Activated T-cell treated with anti-CD3 and anti-CD28 coated beads, Interleukin-2, amount 50 U/mL, for 24 hours (primary cell): ENCODE results near the gene CACNA1G.
A peak's percentile ranks its signal among the peaks of the same experiment; 100 is the strongest.

Experiments used
- DNase-seq: peaks from one replicate; pipeline ENCODE4 v3.0.0-alpha.2; 2020
- H3K27ac Mint-ChIP-seq: 2 replicates; pipeline ENCODE4 v1.8.0; 2020; ENCODE audit warnings: mild to moderate bottlenecking, mixed read lengths
- H3K27me3 Mint-ChIP-seq: 2 replicates; pipeline ENCODE4 v1.8.0; 2020; ENCODE audit warnings: mixed read lengths
- H3K36me3 Mint-ChIP-seq: 2 replicates; pipeline ENCODE4 v1.8.0; 2020; ENCODE audit warnings: low read depth, mixed read lengths
- H3K4me1 Mint-ChIP-seq: 2 replicates; pipeline ENCODE4 v1.8.0; 2020; ENCODE audit warnings: low read depth, mixed read lengths
- H3K4me3 Mint-ChIP-seq: 2 replicates; pipeline ENCODE4 v1.8.0; 2020; ENCODE audit warnings: mild to moderate bottlenecking, moderate library complexity, mixed read lengths
- H3K9me3 Mint-ChIP-seq: 2 replicates; pipeline ENCODE4 v1.8.0; 2020; ENCODE audit warnings: mixed read lengths

Gene CACNA1G

DNA sequence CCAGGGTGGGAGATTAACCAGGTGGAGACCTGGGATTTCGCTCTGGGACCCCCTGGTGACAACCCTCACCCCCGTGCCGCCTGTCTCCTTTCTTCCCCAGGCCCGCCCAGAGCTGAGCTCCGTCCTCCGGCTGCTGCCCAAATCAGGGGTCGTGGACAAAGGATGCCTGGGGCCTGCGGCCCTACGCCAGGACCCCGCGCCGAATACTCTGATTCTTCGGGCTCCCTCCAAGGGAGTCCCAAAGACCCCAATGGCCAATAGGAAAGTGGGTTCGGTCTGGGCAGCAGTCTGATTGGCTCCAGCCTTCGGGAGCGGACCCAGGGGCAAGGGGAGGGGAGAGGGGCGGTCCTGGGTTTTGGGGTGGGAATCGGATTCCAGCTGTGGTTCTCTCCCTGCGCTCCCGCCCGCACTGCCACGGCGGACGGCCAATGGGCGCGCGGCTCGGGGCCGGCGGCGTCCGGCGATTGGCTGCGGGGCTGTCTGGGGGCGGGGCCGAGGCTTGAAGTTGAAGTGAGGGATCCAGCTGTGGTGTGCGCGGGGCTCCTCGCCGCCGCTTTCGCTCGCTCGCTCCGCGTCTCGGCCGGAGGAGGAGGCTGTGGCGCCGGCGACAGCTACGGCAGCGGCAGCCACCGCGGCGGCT is at the start of gene CACNA1G:
Gene CACNA1G, plus strand, starts transcription at position 531 of the 640 bp plus-strand sequence. CDS start 745 bp downstream, outside the sequence.
- Mint-ChIP-seq H3K4me1 (peaks cover 19% of the 10 kb centered on the region), H3K36me3 (no peaks in the 10 kb centered on the region), H3K9me3 (no peaks in the 10 kb centered on the region), H3K27me3 (peaks cover 69% of the 10 kb centered on the region), H3K27ac (no peak within 1 kb of the TSS), H3K4me3 (peak within 1 kb of the TSS; percentile 66)
- DNase-seq: peak; percentile 91

DNA sequence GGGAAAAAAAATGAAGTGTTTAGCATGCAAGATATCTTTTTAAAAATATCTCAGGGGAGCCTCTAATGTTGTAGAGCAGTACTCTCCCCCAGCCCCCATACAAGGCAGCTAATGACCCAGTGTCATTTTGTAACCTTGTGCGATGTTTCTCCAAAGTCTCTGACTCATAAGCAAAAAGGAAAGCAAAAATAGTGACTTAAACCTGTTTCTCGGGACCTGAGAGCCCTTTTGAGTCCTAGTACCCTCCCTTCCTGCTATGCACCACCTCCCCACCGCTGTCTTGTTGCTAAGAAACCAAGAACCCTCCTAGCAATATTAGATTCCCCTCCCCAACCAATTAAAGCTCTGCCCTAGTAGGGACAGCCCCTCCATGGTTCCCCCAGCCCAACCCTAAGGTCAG is 49.5 kb upstream of the CACNA1G start:
- H3K4me1 Mint-ChIP-seq: peaks cover 33% of the 10 kb centered on the region
- peak overlapping the region; percentile 30 for H3K4me3 Mint-ChIP-seq
- peaks cover 22% of the 10 kb centered on the region for H3K27me3 Mint-ChIP-seq
- DNase-seq: peak; percentile 51
- H3K27ac Mint-ChIP-seq: peak overlapping the region; percentile 83
- H3K36me3 Mint-ChIP-seq: no peaks in the 10 kb centered on the region
- no peaks in the 10 kb centered on the region for H3K9me3 Mint-ChIP-seq

DNA sequence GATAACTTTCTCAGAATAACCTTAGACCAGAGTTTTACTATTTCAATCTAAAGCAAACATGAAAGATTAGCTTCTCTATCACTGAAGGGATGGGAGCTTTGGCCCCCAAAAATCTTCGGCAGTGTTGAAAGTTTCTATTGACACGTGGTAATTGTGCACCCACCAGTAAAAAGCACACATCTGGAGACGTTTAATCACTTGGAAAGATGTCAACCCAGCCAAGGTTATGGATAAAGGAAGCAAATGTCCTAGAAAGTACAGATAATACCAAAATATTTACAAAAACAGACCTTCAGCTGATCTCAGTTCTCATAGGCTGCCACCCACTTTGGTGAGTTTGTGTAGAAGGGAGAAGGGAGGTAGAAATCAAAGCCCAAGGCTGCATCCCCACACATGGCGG is 47.0 kb upstream of the CACNA1G start:
- Mint-ChIP-seq H3K27me3 (peaks cover 16% of the 10 kb centered on the region), H3K36me3 (no peaks in the 10 kb centered on the region), H3K9me3 (no peaks in the 10 kb centered on the region), H3K4me3 (no peak overlapping the region), H3K27ac (no peak overlapping the region), H3K4me1 (peaks cover 25% of the 10 kb centered on the region)
- no peak for DNase-seq

DNA sequence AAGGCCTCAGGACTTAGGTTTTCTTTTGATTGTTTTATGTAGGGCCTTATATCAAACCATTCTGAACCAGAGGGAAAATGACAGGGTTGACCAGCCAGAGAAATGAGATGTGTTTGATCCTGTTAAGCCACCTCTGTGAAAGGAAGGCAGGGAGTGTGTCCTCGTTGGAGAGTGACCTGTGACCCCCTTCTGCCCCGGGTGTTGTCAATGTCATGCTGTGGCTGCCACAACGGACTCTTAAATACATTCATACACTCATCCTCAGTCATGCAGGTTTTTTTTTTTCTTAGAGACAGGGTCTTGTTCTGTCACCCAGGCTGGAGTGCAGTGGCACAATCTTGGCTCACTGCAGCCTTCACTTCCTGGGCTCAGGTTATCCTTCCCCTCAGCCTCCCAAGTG is 46.1 kb upstream of the CACNA1G start:
- Mint-ChIP-seq H3K4me1 (peaks cover 20% of the 10 kb centered on the region), H3K36me3 (no peaks in the 10 kb centered on the region), H3K27ac (no peak overlapping the region), H3K9me3 (no peaks in the 10 kb centered on the region), H3K4me3 (no peak overlapping the region), H3K27me3 (peaks cover 8% of the 10 kb centered on the region)
- DNase-seq: no peak

DNA sequence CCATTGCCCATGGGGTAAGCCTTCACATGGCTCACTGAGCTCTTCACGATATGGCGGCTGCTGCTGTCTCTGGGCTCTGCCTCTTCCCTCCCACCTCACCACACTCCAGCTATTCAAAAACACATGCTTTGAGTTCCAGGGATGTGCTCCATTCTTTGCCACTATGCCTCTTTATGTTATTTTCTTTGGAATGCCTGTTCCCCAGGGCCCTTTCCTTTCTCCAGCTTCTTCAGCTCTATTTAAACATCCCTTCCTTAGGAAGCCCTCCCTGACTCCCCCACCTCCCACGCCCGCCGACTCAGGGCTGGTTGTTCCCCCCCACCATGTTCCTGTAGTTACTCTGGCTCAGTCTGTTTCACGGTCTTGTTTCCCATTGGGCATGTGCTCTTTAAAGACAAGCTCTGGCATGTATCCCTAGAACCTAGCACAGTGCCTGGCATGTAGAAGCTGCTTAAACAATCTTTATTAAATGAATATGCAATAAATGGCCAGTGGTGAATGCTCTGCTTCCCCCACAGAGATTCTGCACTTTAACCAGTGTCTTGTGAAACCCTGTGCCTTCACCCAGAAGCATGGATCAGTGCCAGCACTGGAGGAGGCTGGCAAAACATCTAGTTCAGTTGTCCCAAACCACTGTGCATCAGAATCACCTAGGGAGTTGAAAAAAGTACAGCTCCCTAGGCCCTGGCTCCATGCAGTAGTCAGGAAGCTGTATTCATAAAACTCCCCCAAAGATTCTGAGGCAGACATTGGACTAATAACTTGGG is 45.4 kb upstream of the CACNA1G start:
- H3K4me1 Mint-ChIP-seq: peaks cover 19% of the 10 kb centered on the region
- H3K4me3 Mint-ChIP-seq: no peak overlapping the region
- no peak for DNase-seq
- H3K36me3 Mint-ChIP-seq: no peaks in the 10 kb centered on the region
- H3K27me3 Mint-ChIP-seq: peaks cover 4% of the 10 kb centered on the region
- no peak overlapping the region for H3K27ac Mint-ChIP-seq
- H3K9me3 Mint-ChIP-seq: no peaks in the 10 kb centered on the region

DNA sequence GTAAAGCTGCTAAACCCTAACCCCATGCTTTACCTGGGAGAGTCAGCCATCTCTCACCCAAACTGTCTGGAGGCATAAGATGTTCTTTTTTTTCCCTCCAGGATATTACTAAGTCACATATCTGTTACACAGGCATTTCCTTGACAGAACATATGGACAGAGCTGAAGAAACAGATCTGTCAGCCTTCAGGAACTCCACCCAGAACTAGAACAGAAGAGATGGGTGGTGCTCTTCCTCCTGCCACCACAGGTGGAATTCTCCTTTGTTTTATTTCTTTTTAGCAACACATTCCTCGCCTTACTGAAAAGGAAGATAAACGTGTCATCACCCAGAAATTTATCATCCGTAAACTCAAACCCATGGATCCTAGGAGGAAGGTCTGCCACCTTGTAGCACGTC is 43.5 kb upstream of the CACNA1G start:
- H3K36me3 Mint-ChIP-seq: no peaks in the 10 kb centered on the region
- H3K4me1 Mint-ChIP-seq: peaks cover 3% of the 10 kb centered on the region
- H3K27ac Mint-ChIP-seq: no peak overlapping the region
- no peak overlapping the region for H3K4me3 Mint-ChIP-seq
- DNase-seq: no peak
- no peaks in the 10 kb centered on the region for H3K9me3 Mint-ChIP-seq
- peaks cover 4% of the 10 kb centered on the region for H3K27me3 Mint-ChIP-seq

DNA sequence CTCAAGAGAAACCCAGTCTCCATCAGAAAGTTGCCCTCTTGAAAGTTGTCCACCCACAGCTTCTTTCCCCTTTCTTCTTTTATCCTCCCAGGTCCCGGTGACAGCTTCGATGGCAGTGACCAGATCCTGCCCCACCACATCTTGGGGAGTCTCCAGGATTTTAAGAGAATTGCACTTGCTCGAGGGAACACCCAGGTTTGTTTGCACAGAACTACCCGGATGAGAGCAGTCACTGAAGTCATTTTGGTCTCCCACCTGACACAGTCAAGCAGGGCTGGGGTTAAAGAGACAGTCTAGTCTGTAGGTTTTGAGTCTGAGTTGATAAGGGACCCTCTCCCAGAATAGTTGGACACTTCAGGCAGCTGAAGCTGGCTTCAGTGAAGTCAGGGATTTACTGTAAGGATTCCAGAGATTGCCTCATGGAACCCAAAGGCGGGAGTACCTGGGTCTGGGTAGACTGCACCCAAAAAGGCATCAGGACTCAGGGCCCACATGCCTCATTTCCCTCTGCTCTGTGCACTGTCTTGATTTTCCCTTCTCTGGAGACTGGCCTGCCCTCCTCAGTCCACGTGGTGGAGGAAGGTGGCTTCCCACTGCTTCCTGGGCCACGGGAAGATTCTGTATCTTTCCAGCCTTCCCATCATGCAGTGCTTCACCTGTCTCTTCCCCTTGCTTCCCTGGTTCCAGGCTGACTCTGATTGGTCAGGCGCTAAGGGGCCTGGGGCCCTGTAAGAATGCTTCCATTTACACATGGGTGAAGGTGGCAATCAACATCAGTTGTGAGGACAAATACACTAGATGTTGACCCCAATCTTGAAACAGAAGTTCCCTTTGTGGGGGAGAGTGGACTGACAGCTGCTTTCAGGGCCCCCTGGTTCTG is 42.8 kb upstream of the CACNA1G start:
- Mint-ChIP-seq H3K9me3 (no peaks in the 10 kb centered on the region), H3K27ac (no peak overlapping the region), H3K27me3 (no peaks in the 10 kb centered on the region), H3K4me1 (no peaks in the 10 kb centered on the region), H3K36me3 (no peaks in the 10 kb centered on the region), H3K4me3 (no peak overlapping the region)
- DNase-seq: no peak

DNA sequence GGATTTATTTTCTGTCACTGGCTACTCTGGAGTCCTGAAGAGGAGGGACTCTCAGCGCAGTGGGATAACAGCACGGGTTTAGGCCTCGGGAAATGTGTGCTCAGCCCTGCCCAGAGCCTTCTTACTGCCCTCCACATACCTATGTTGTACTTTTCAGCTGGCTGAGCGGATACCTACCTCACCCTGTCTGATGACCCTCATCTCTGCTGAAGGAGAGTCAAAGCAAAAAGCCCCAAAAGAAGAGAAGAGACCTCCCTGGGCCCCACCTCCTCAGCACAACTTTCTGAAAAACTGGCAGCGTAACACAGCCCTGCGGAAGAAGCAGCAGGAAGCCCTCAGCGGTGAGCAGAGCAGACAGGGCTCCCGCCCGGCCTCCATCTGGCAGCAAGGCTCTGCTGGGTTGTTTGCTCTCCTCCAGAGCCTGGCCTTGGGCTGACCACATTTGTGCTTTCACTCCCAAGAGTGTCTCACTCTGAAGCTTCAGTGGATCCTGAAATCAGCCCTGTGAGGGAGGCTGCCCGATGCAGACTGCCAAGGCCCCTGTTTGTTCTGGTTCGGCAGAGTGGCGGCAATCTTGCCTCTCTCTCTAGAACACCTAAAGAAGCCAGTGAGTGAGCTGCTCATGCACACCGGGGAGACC is 42.0 kb upstream of the CACNA1G start:
- H3K9me3 Mint-ChIP-seq: no peaks in the 10 kb centered on the region
- DNase-seq: no peak
- H3K36me3 Mint-ChIP-seq: no peaks in the 10 kb centered on the region
- no peaks in the 10 kb centered on the region for H3K4me1 Mint-ChIP-seq
- H3K27me3 Mint-ChIP-seq: no peaks in the 10 kb centered on the region
- no peak overlapping the region for H3K27ac Mint-ChIP-seq
- no peak overlapping the region for H3K4me3 Mint-ChIP-seq

DNA sequence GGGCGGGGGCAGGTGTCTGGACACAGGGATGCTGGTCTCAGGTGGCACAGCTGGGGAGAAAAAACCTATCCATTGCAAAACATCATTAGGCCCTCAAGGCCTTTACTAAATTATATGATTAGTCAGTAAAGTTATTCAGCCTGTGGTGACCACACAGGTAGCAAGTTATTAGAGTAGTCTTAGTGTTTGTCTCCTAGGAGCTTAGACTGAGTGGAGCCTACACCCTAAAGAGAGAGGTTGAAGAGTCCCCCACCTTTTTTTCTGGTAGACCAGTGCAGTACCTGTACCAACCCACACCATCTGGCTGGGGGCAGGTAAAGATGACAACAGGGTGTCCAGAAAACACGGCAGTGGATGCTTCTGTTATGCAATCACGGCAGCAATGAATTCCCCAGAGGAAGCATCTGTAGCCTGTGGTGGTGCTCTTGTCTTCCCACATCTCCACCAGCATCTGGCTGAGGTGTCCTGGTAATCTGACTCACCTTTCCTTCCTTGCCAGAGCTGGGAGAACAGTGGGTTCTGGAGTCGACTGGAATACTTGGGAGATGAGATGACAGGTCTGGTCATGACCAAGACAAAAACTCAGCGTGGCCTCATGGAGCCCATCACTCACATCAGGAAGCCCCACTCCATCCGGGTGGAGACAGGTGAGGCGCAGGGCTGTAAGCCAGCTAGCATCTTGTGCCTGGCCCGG is 41.2 kb upstream of the CACNA1G start:
- no peaks in the 10 kb centered on the region for H3K9me3 Mint-ChIP-seq
- H3K4me3 Mint-ChIP-seq: no peak overlapping the region
- DNase-seq: no peak
- no peaks in the 10 kb centered on the region for H3K27me3 Mint-ChIP-seq
- H3K36me3 Mint-ChIP-seq: no peaks in the 10 kb centered on the region
- no peak overlapping the region for H3K27ac Mint-ChIP-seq
- H3K4me1 Mint-ChIP-seq: no peaks in the 10 kb centered on the region

DNA sequence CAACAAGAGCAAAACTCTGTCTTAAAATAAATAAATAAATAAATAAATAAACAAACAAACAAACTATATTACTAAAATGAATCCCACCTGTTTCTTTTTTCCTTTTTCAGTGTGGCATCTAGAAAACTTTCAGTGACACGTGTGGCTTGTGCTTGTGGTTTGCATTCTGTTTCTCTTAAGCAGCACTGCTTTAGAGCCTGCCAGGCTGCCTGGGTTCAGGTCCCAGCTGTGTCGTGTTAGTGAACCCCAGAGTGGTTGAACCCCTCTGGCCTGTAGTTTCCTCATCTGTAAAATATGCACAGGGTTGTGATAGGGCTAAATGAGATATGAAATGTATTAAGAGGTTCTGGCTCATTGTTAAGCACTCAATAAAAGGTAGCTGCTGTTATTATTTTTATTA is 40.0 kb upstream of the CACNA1G start:
- DNase-seq: no peak
- no peaks in the 10 kb centered on the region for H3K4me1 Mint-ChIP-seq
- no peaks in the 10 kb centered on the region for H3K36me3 Mint-ChIP-seq
- no peak overlapping the region for H3K27ac Mint-ChIP-seq
- no peaks in the 10 kb centered on the region for H3K9me3 Mint-ChIP-seq
- no peaks in the 10 kb centered on the region for H3K27me3 Mint-ChIP-seq
- H3K4me3 Mint-ChIP-seq: no peak overlapping the region

DNA sequence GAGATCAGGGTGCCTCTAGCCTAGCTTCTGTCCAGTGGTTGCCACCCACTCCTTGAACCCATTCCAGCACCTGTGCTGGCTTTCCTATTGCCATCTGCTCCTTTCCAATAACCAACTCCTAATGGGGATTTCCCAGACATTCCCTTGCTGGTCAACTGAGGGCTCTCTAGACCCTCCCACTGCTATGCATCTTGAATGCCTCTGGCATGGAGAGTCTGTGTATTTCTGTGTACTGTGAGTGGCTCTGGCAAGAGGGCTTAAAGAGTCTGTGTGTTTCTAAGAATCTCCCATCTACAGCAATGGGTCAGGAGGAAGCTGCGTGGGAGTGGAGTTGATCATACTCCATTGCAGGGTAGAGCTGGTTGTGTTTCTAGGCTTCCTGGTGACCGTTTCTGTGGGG is 39.0 kb upstream of the CACNA1G start:
- H3K27me3 Mint-ChIP-seq: no peaks in the 10 kb centered on the region
- no peak overlapping the region for H3K27ac Mint-ChIP-seq
- no peak for DNase-seq
- no peak overlapping the region for H3K4me3 Mint-ChIP-seq
- H3K4me1 Mint-ChIP-seq: no peaks in the 10 kb centered on the region
- H3K36me3 Mint-ChIP-seq: no peaks in the 10 kb centered on the region
- no peaks in the 10 kb centered on the region for H3K9me3 Mint-ChIP-seq

DNA sequence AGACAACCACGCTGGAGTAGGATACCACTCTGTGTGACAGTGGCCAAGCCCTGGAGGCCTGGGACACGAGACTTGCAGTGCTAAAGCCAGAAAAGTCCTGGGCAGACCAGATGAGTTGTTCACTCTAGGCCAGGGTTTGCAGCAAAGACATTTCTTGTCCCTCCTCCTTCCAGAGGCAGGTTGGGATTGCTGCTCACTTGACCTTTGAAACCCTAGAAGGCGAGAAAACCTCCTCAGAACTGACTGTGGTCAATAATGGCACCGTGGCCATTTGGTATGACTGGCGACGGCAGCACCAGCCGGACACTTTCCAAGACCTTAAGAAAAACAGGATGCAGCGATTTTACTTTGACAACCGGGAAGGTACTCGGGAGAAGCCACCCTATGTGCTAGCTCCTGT is 37.7 kb upstream of the CACNA1G start:
- Mint-ChIP-seq H3K9me3 (no peaks in the 10 kb centered on the region), H3K4me1 (no peaks in the 10 kb centered on the region), H3K27me3 (no peaks in the 10 kb centered on the region), H3K36me3 (no peaks in the 10 kb centered on the region), H3K4me3 (no peak overlapping the region), H3K27ac (no peak overlapping the region)
- DNase-seq: no peak

DNA sequence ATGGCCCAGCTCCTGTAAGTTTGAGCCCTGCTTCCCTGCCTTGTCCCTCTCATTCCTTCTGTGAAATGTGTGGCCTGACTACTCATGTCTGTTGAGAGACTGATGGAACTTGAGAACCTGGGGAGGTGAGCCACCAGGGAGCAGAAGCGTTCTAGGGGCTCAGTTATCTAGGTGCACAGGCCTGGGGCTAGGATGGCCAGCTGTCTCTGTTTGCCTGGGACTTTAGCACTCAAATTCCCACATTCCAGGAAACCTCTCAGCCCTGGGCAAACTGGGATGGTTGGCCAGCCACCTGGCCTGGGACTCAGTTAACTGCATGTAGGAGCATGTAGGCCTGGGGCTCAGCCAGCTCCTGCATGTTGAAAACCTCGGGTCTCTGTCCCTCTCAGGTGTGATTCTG is 37.3 kb upstream of the CACNA1G start:
- Mint-ChIP-seq H3K4me1 (no peaks in the 10 kb centered on the region), H3K27me3 (no peaks in the 10 kb centered on the region), H3K27ac (no peak overlapping the region), H3K4me3 (no peak overlapping the region), H3K36me3 (no peaks in the 10 kb centered on the region), H3K9me3 (no peaks in the 10 kb centered on the region)
- DNase-seq: no peak

DNA sequence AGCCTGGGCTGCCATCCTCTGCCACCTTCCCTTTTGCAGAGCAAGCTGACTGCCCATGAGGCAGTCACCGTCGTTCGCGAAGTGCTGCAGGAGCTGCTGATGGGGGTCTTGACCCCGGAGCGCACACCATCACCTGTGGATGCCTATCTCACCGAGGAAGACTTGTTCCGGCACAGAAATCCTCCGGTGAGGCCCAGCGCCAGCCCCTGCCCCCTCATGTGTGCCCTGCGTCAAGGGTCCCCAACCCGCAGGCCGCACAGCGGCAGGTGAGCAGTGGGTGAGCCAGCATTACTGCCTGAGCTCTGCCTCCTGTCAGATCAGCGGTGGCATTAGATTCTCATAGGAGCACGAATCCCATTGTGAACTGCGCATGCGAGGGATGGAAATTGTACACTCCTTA is 35.7 kb upstream of the CACNA1G start:
- H3K4me1 Mint-ChIP-seq: no peaks in the 10 kb centered on the region
- H3K4me3 Mint-ChIP-seq: no peak overlapping the region
- H3K9me3 Mint-ChIP-seq: no peaks in the 10 kb centered on the region
- no peaks in the 10 kb centered on the region for H3K36me3 Mint-ChIP-seq
- peaks cover 15% of the 10 kb centered on the region for H3K27me3 Mint-ChIP-seq
- DNase-seq: no peak
- no peak overlapping the region for H3K27ac Mint-ChIP-seq
